Measurements from ENCODE around the gene CCDC68. TPM values are rescaled to one million over a fixed set of nuclear protein-coding genes. Genes with fewer than 3 reads are reported as not detected.
A peak's percentile ranks its signal among the peaks of the same experiment; 100 is the strongest.

Gene CCDC68
- total RNA-seq, 4 donors from 2014 or later, result 3.4 to 44.8 (median 8.3) TPM

- ATAC-seq (ENCODE audit: low FRiP score), result no peak
- TF ChIP-seq CTCF (IDR thresholded peaks at IDR 0.05), result no peak
- no peak for DNase-seq (ENCODE audit: low spot score)
Observed at GRCh38 chr18:54950221-54950620, 9.0 kb downstream of the CCDC68 start.

- no peak for TF ChIP-seq CTCF (IDR thresholded peaks at IDR 0.05)
- no peak for DNase-seq (ENCODE audit: low spot score)
- no peak for ATAC-seq (ENCODE audit: low FRiP score)
Observed at GRCh38 chr18:54949588-54949987, 9.7 kb downstream of the CCDC68 start.

GRCh38 chr18:54948350-54948837 lies 10.9 kb downstream of the CCDC68 start:
- DNase-seq (ENCODE audit: low spot score), result no peak
- no peak for ATAC-seq (ENCODE audit: low FRiP score)
- no peak for TF ChIP-seq CTCF (IDR thresholded peaks at IDR 0.05)

- TF ChIP-seq CTCF (IDR thresholded peaks at IDR 0.05), result no peak
- ATAC-seq (ENCODE audit: low FRiP score), result no peak
- DNase-seq (ENCODE audit: low spot score), result no peak
Observed at GRCh38 chr18:54947091-54947490, 12.2 kb downstream of the CCDC68 start.

- peak; percentile 57 for ATAC-seq (ENCODE audit: low FRiP score)
Observed at GRCh38 chr18:54946149-54946581, 13.1 kb downstream of the CCDC68 start.

GRCh38 chr18:54945576-54946125 lies 13.6 kb downstream of the CCDC68 start:
- no peak for DNase-seq (ENCODE audit: low spot score)
- TF ChIP-seq CTCF (IDR thresholded peaks at IDR 0.05), result no peak
- ATAC-seq (ENCODE audit: low FRiP score), result no peak

More at GRCh38 chr18:54946149-54946581, 13.1 kb downstream of the CCDC68 start:
- no peak for DNase-seq (ENCODE audit: low spot score)
- no peak for TF ChIP-seq CTCF (IDR thresholded peaks at IDR 0.05)

GRCh38 chr18:54942569-54942968 lies 16.7 kb downstream of the CCDC68 start:
- no peak for TF ChIP-seq CTCF (IDR thresholded peaks at IDR 0.05)
- ATAC-seq (ENCODE audit: low FRiP score) (no peak), DNase-seq (ENCODE audit: low spot score) (no peak)
